Frontal cortex (tissue), 4 donors: Measurements from ENCODE around the gene FSTL1. TPM values are rescaled to one million over a fixed set of nuclear protein-coding genes. Genes with fewer than 3 reads are reported as not detected.

Experiments used
- DNase-seq, 2 donors: peaks; one replicate each; pipeline ENCODE4 v3.0.0; 2012; ENCODE audit warnings: low spot score in 2 of 2
- FAIRE-seq: peaks from 2 replicates; lab custom pipeline; 2012; peaks lifted over from hg19 to GRCh38; lab: Jason Lieb, UNC
- total RNA-seq: library from RNA; depleted of rRNA; stranded (reverse); fragments of >200 nt; gene quantifications from one replicate; pipeline ENCODE4 v1.2.3, GENCODE V29; 2014
- donor health status: control.
- donor health status: control.
- donor health status: control.

FSTL1 gene
- total RNA-seq, 1 donor from 2014 or later: 32.2 TPM

GRCh38 chr3:120420928-120421551 lies 29.8 kb downstream of the FSTL1 start:
- DNase-seq (peak in 1 of 2 donors; percentile 20), FAIRE-seq (no peak)

GRCh38 chr3:120420360-120420759 lies 30.4 kb downstream of the FSTL1 start:
- DNase-seq: no peak
- no peak for FAIRE-seq

- no peak for DNase-seq
- no peak for FAIRE-seq
Measured at GRCh38 chr3:120419797-120420196, 31.0 kb downstream of the FSTL1 start.

- DNase-seq (no peak), FAIRE-seq (no peak)
Measured at GRCh38 chr3:120418866-120419490, 31.8 kb downstream of the FSTL1 start.

- DNase-seq (no peak), FAIRE-seq (no peak)
Measured at GRCh38 chr3:120418446-120418845, 32.3 kb downstream of the FSTL1 start.

- FAIRE-seq: peak; percentile 96
- DNase-seq: peak; percentile 85 to 92
Measured at GRCh38 chr3:120417272-120417911, 33.4 kb downstream of the FSTL1 start.

- FAIRE-seq: no peak
- no peak for DNase-seq
Measured at GRCh38 chr3:120416868-120417267, 33.9 kb downstream of the FSTL1 start.

- no peak for FAIRE-seq
- no peak for DNase-seq
Measured at GRCh38 chr3:120415756-120416155, 35.0 kb downstream of the FSTL1 start.

GRCh38 chr3:120410541-120410940 lies 40.3 kb downstream of the FSTL1 start:
- FAIRE-seq (no peak), DNase-seq (no peak)

- DNase-seq (no peak), FAIRE-seq (no peak)
Measured at GRCh38 chr3:120410116-120410515, 40.7 kb downstream of the FSTL1 start.

GRCh38 chr3:120407508-120408287 lies 43.1 kb downstream of the FSTL1 start:
- FAIRE-seq: no peak
- DNase-seq: no peak

- DNase-seq (no peak), FAIRE-seq (no peak)
Measured at GRCh38 chr3:120404876-120405275, 45.9 kb downstream of the FSTL1 start.

GRCh38 chr3:120402257-120402656 lies 48.5 kb downstream of the FSTL1 start:
- FAIRE-seq: no peak

GRCh38 chr3:120399372-120399771 lies 51.4 kb downstream of the FSTL1 start:
- DNase-seq (no peak), FAIRE-seq (no peak)

More at GRCh38 chr3:120402257-120402656, 48.5 kb downstream of the FSTL1 start:
- no peak for DNase-seq

- FAIRE-seq: no peak
Measured at GRCh38 chr3:120396469-120396868, 54.3 kb downstream of the FSTL1 start.

GRCh38 chr3:120394347-120394746 lies 56.4 kb downstream of the FSTL1 start:
- FAIRE-seq (no peak), DNase-seq (no peak)

More at GRCh38 chr3:120396469-120396868, 54.3 kb downstream of the FSTL1 start:
- DNase-seq: no peak

GRCh38 chr3:120393761-120394160 lies 57.0 kb downstream of the FSTL1 start:
- FAIRE-seq (no peak), DNase-seq (no peak)

GRCh38 chr3:120393243-120393642 lies 57.5 kb downstream of the FSTL1 start:
- FAIRE-seq: no peak

GRCh38 chr3:120382941-120383447 lies 67.8 kb downstream of the FSTL1 start:
- DNase-seq (no peak), FAIRE-seq (no peak)

More at GRCh38 chr3:120393243-120393642, 57.5 kb downstream of the FSTL1 start:
- no peak for DNase-seq

- DNase-seq (no peak), FAIRE-seq (no peak)
Measured at GRCh38 chr3:120381503-120381902, 69.3 kb downstream of the FSTL1 start.
